ENCODE data around the gene CSNK2A3.

- TF ChIP-seq, protein P1, sequence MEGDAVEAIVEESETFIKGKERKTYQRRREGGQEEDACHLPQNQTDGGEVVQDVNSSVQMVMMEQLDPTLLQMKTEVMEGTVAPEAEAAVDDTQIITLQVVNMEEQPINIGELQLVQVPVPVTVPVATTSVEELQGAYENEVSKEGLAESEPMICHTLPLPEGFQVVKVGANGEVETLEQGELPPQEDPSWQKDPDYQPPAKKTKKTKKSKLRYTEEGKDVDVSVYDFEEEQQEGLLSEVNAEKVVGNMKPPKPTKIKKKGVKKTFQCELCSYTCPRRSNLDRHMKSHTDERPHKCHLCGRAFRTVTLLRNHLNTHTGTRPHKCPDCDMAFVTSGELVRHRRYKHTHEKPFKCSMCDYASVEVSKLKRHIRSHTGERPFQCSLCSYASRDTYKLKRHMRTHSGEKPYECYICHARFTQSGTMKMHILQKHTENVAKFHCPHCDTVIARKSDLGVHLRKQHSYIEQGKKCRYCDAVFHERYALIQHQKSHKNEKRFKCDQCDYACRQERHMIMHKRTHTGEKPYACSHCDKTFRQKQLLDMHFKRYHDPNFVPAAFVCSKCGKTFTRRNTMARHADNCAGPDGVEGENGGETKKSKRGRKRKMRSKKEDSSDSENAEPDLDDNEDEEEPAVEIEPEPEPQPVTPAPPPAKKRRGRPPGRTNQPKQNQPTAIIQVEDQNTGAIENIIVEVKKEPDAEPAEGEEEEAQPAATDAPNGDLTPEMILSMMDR (IDR thresholded peaks at IDR 0.05 in 2 of 3, conservative IDR thresholded peaks at IDR 0.05 in 1 of 3; ENCODE audit: borderline replicate concordance in 1 of 3, insufficient read depth in 1 of 3, low read depth in 2 of 3, low read length in 2 of 3), result no peak
- no peak for TF ChIP-seq POLR2AphosphoS5 (IDR thresholded peaks at IDR 0.05; ENCODE audit: low read depth, low read length)
- TF ChIP-seq POLR2A (IDR thresholded peaks at IDR 0.05; ENCODE audit: borderline replicate concordance, extremely low read depth, insufficient read depth, insufficient read length), result no peak
- no peak for TF ChIP-seq MAX (IDR thresholded peaks at IDR 0.05)
- TF ChIP-seq ZFX (IDR thresholded peaks at IDR 0.05), result no peak
Observed at GRCh38 chr11:11318961-11319360, 34.1 kb downstream of the CSNK2A3 start.
